Stimulated activated CD8-positive, alpha-beta memory T cell treated with anti-CD3 and anti-CD28 coated beads, Interleukin-12 subunit alpha, Interleukin-12 subunit beta, amount 100 ng/mL, for 24 hours (primary cell): Measurements from ENCODE around the gene NEUROD2.
"Not testable (repeated sequence)": the region's sequence is repeated elsewhere in the genome, so short reads cannot be mapped to it uniquely, and the experiment has no call there.

Source experiments
- DNase-seq: peaks from one replicate; pipeline ENCODE4 v3.0.0-alpha.2; 2020; ENCODE audit errors: extremely low read depth

Gene NEUROD2

GRCh38 chr17:39602533-39603303 lies 5.0 kb downstream of the NEUROD2 start:
- no peak for DNase-seq

GRCh38 chr17:39601758-39602532 lies 5.8 kb downstream of the NEUROD2 start:
- DNase-seq = no peak

- no peak for DNase-seq
Measured at GRCh38 chr17:39600997-39601597, 6.6 kb downstream of the NEUROD2 start.

- no peak for DNase-seq
Measured at GRCh38 chr17:39600288-39600996, 7.3 kb downstream of the NEUROD2 start.

- DNase-seq = no peak
Measured at GRCh38 chr17:39599665-39600231, 8.0 kb downstream of the NEUROD2 start.

- no peak for DNase-seq
Measured at GRCh38 chr17:39599004-39599664, 8.6 kb downstream of the NEUROD2 start.

GRCh38 chr17:39598630-39599003 lies 9.1 kb downstream of the NEUROD2 start:
- no peak for DNase-seq

GRCh38 chr17:39598047-39598481 lies 9.7 kb downstream of the NEUROD2 start:
- DNase-seq = no peak

- DNase-seq = no peak
Measured at GRCh38 chr17:39597372-39598046, 10.2 kb downstream of the NEUROD2 start.

- DNase-seq = no peak
Measured at GRCh38 chr17:39596543-39597267, 11.0 kb downstream of the NEUROD2 start.

GRCh38 chr17:39595928-39596510 lies 11.7 kb downstream of the NEUROD2 start:
- no peak for DNase-seq

GRCh38 chr17:39595294-39595693 lies 12.4 kb downstream of the NEUROD2 start:
- DNase-seq = no peak

- no peak for DNase-seq
Measured at GRCh38 chr17:39593371-39593770, 14.3 kb downstream of the NEUROD2 start.

- no peak for DNase-seq
Measured at GRCh38 chr17:39591958-39592954, 15.5 kb downstream of the NEUROD2 start.

- DNase-seq = not testable (repeated sequence)
Measured at GRCh38 chr17:39590180-39590579, 17.5 kb downstream of the NEUROD2 start.

- no peak for DNase-seq
Measured at GRCh38 chr17:39582658-39583057, 25.1 kb downstream of the NEUROD2 start.

- DNase-seq = no peak
Measured at GRCh38 chr17:39581759-39582085, 26.0 kb downstream of the NEUROD2 start.

GRCh38 chr17:39581071-39581758 lies 26.5 kb downstream of the NEUROD2 start:
- DNase-seq = no peak
